ENCODE data around the gene ARR3. TPM values are rescaled to one million over a fixed set of nuclear protein-coding genes. Genes with fewer than 3 reads are reported as not detected.

The ARR3 gene
- total RNA-seq, result not detected in 2 replicates

DNA sequence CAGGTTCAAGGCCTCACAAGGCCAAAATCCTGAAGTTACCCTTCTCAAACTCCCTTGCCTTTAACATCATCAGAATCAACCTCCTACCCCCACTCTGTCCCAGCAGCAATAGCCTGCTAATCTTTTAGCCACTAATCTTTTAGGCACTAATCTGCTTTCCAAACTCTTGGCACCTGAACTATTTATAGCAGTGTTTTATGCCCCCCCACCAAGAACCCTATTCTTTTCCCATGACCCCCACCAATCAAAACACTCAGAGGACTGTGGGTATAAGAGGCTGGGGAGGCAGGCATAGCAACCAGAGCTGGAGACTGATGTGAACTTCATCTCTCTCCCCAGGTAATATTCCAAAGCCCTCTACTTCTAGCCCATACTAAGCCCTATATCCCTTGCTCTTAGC is at the start of gene ARR3:
Gene ARR3 (plus strand): TSS at position 301 of the 400 bp plus-strand sequence. CDS start 1,052 bp downstream, outside the sequence.
- no peaks in the 10 kb centered on the region for H3K27me3 ChIP-seq (ENCODE audit: control insufficient read depth, insufficient read depth, low read length)
- TF ChIP-seq, protein P1, sequence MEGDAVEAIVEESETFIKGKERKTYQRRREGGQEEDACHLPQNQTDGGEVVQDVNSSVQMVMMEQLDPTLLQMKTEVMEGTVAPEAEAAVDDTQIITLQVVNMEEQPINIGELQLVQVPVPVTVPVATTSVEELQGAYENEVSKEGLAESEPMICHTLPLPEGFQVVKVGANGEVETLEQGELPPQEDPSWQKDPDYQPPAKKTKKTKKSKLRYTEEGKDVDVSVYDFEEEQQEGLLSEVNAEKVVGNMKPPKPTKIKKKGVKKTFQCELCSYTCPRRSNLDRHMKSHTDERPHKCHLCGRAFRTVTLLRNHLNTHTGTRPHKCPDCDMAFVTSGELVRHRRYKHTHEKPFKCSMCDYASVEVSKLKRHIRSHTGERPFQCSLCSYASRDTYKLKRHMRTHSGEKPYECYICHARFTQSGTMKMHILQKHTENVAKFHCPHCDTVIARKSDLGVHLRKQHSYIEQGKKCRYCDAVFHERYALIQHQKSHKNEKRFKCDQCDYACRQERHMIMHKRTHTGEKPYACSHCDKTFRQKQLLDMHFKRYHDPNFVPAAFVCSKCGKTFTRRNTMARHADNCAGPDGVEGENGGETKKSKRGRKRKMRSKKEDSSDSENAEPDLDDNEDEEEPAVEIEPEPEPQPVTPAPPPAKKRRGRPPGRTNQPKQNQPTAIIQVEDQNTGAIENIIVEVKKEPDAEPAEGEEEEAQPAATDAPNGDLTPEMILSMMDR (IDR thresholded peaks at IDR 0.05; ENCODE audit: insufficient read depth, low read length, poor library complexity, severe bottlenecking), result no peak
- no peak for DNase-seq (ENCODE audit: low read depth)
- H3K4me3 ChIP-seq (ENCODE audit: low read depth, low read length), result no peak within 1 kb of the TSS
- no peaks in the 10 kb centered on the region for H3K36me3 ChIP-seq (ENCODE audit: control insufficient read depth, insufficient read depth, low read length)

DNA sequence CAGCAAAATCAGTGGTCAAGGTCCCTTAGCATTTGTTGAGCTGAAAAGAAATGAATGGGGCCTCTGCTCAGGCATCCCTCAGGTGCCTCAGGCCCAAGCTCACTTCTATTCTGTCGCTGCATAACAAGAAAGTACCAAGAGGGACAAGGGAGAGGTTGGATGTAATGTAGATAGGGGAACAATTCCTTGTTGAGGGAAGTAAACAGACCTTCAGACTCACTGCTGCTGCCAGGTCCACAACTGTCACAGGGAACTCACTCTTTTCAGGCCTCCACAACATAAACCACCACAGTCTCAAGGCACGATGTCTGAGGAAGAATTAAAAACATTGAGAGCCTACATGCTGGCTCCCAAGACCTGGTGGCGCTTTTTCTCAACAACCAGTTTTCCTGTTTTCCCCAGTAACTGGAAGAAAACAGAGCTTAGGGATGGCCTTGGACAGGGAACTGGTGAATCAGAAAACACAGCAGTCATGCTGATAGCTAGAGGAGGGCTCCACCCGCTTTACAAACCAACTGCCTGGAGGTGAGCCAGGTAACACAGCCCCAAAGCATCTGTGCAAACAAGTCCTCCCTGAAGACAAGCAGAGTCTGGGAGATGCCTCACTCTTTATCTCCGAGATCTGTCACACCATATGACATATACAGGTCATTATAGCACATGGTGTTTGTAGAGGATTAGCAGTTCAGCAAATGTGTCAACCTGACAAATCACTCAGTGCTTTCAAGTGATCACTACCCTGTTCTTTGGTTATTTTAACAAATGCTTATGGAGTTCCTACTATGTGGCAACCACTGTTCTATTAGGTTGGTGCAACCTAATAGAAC is 48.0 kb upstream of the ARR3 start:
- no peak for DNase-seq (ENCODE audit: low read depth)
- TF ChIP-seq, protein P1 (IDR thresholded peaks at IDR 0.05; ENCODE audit: insufficient read depth, low read length, poor library complexity, severe bottlenecking), result no peak
- Histone ChIP-seq H3K27me3 (ENCODE audit: control insufficient read depth, insufficient read depth, low read length) (no peaks in the 10 kb centered on the region), H3K4me3 (ENCODE audit: low read depth, low read length) (no peak overlapping the region), H3K36me3 (ENCODE audit: control insufficient read depth, insufficient read depth, low read length) (no peaks in the 10 kb centered on the region)

DNA sequence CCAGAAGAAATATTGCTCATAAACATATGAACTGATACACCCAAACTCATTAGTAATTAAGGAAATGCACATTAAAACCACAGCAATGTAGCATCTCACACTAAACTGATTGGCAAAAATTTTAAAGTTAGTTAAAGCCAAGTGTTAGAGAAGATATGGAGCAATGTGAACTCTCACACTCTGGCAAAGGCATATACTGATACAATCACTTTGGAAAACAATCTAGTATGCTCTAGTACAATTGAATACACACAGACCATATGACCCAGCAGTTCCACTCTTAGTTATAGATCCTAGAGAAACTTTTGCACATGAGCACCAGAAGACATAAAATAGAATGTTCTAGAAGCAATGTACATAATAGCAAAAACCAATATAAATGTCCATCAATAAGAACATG is 42.1 kb upstream of the ARR3 start:
- DNase-seq (ENCODE audit: low read depth), result no peak
- Histone ChIP-seq H3K27me3 (ENCODE audit: control insufficient read depth, insufficient read depth, low read length) (no peaks in the 10 kb centered on the region), H3K4me3 (ENCODE audit: low read depth, low read length) (no peak overlapping the region), H3K36me3 (ENCODE audit: control insufficient read depth, insufficient read depth, low read length) (no peaks in the 10 kb centered on the region)
- TF ChIP-seq, protein P1 (IDR thresholded peaks at IDR 0.05; ENCODE audit: insufficient read depth, low read length, poor library complexity, severe bottlenecking), result no peak

DNA sequence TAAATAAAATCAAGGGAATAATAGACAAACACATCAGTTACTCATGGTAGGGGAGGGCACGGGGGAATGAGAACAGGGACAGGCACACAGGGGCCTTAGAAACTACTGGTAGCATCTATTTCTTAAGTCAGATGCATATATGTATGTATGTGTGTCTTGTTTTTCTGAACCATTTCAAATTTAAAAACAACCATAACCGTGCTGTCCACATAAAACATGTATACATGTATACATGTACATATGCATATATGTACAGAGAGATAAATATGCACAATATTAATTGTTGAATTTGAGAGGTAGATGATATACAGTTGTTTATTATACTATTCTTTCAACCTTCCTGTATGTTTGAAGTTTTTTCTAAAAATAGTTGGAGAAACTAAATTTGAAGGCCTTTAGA is 41.4 kb upstream of the ARR3 start:
- TF ChIP-seq, protein P1 (IDR thresholded peaks at IDR 0.05; ENCODE audit: insufficient read depth, low read length, poor library complexity, severe bottlenecking), result no peak
- no peak for DNase-seq (ENCODE audit: low read depth)
- no peaks in the 10 kb centered on the region for H3K36me3 ChIP-seq (ENCODE audit: control insufficient read depth, insufficient read depth, low read length)
- no peak overlapping the region for H3K4me3 ChIP-seq (ENCODE audit: low read depth, low read length)
- H3K27me3 ChIP-seq (ENCODE audit: control insufficient read depth, insufficient read depth, low read length), result no peaks in the 10 kb centered on the region

DNA sequence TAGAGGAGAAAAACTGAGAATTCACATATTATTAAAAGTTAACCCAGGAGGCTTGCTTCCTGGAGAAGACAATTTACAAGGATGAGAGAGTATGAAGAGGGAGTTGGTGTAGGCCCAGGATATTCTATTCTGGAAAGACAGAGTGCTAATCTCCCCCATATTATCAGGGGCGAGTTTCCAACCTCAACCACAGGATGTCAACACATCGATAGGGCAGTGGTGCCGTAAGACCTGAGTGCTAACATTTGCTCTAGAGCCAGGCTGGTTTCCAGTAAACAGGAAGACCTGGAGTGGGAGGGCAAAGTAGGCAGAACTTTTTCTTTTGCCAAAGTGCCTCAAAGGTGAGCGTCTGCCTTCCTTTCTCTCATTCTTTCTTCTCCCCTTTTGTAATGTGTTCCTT is 36.5 kb upstream of the ARR3 start:
- no peak for DNase-seq (ENCODE audit: low read depth)
- Histone ChIP-seq H3K4me3 (ENCODE audit: low read depth, low read length) (no peak overlapping the region), H3K27me3 (ENCODE audit: control insufficient read depth, insufficient read depth, low read length) (no peaks in the 10 kb centered on the region), H3K36me3 (ENCODE audit: control insufficient read depth, insufficient read depth, low read length) (no peaks in the 10 kb centered on the region)
- TF ChIP-seq, protein P1 (IDR thresholded peaks at IDR 0.05; ENCODE audit: insufficient read depth, low read length, poor library complexity, severe bottlenecking), result no peak

DNA sequence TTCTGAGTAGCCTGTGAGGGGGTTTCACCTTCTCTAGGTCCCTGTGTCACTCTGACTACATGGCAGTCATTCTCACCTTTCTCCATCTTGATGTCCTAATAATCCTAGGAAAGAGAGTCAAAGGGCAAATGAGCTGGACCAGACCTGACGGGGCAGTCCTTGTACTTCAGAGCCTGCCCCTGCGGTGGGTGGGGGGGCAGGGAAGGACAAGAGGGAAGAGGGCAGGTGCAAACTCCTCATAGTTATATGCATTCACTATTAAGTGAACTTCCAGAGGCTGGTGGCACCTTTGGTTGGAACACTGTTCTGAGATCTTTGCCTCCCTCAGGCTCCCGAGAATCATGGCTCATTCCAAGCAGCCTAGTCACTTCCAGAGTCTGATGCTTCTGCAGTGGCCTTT is 33.8 kb upstream of the ARR3 start, which contains the start of gene AWAT1:
Gene AWAT1 (plus strand): TSS at position 301 of the 400 bp plus-strand sequence. CDS start 41 bp downstream, at position 342.
- TF ChIP-seq, protein P1 (IDR thresholded peaks at IDR 0.05; ENCODE audit: insufficient read depth, low read length, poor library complexity, severe bottlenecking), result no peak
- Histone ChIP-seq H3K36me3 (ENCODE audit: control insufficient read depth, insufficient read depth, low read length) (no peaks in the 10 kb centered on the region), H3K27me3 (ENCODE audit: control insufficient read depth, insufficient read depth, low read length) (no peaks in the 10 kb centered on the region), H3K4me3 (ENCODE audit: low read depth, low read length) (no peak within 1 kb of the TSS)
- DNase-seq (ENCODE audit: low read depth), result no peak
